ENCODE measurements around the gene CLDN11. TPM values are rescaled to one million over a fixed set of nuclear protein-coding genes. Genes with fewer than 3 reads are reported as not detected.

Gene CLDN11
- total RNA-seq: 1 to 10 TPM; 3.0 to 5.2 (median 3.6) TPM

DNA sequence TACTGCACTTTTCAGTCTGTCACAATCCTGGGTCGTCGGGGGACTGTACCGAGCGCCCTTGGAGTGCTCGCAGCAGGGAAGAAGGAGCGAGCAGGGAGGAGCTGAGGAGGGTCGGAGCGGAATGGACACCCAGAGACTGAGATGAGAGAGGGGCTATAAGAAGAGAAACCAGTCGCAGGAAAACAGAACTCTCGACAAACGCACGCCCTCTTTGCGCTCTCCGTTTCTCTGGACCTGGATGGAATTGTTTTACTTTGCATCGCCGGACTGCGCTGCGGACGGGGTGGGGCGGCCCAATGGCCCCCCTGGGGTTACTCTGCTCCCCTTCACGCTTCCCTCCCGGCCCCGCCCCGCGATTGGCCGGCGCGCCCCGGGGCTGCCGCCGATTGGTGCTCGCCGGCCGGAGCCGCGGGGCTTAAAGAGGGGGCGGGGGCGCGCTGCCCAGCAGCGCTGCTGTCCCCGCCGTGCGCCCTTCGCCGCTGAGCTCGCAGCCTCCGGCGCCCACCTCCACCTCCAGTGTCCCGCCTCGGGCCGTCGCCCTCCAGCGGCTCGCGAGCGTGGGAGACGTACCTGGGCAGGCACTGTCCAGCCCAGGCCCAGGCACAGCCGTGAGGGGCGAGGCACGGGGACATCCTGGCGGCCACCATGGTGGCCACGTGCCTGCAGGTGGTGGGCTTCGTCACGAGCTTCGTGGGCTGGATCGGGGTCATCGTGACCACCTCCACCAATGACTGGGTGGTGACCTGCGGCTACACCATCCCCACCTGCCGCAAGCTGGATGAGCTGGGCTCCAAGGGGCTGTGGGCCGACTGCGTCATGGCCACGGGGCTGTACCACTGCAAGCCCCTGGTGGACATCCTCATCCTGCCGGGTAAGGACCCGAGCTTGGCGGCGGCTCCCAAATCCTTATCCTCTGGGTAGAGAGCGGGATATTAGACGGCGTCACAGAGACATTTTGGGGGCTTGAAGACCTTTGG lies at the start of gene CLDN11:
Gene CLDN11 (plus strand): TSS at position 447 of the 977 bp plus-strand sequence. CDS start 199 bp downstream, at position 646.
- DNase-seq (ENCODE audit: extremely low spot score): no peak
- peaks cover 24 to 28% (median 25%) of the 10 kb centered on the region in 4 donors for H3K4me1 ChIP-seq
- H3K36me3 ChIP-seq: no peaks in the 10 kb centered on the region
- H3K27ac ChIP-seq (replicated peaks in 1 of 4): peak within 1 kb of the TSS; percentile 29 to 74 (median 58)
- intact Hi-C loops (cut with DNase I): loop anchor here (10.0 kb wide), 1 partner anchor 276 kb away; no protein-coding TSS in a partner anchor
- peaks cover 0 to 51% (median 13%) of the 10 kb centered on the region in 4 donors for H3K27me3 ChIP-seq
- no peaks in the 10 kb centered on the region for H3K9me3 ChIP-seq
- 0% methylated on average over 18 of the region's 79 CpGs for WGBS
- H3K4me3 ChIP-seq: peak within 1 kb of the TSS; percentile 51 to 65 (median 58)
- TF ChIP-seq POLR2AphosphoS5 (IDR thresholded peaks at IDR 0.05): no peak
- TF ChIP-seq, protein P1, sequence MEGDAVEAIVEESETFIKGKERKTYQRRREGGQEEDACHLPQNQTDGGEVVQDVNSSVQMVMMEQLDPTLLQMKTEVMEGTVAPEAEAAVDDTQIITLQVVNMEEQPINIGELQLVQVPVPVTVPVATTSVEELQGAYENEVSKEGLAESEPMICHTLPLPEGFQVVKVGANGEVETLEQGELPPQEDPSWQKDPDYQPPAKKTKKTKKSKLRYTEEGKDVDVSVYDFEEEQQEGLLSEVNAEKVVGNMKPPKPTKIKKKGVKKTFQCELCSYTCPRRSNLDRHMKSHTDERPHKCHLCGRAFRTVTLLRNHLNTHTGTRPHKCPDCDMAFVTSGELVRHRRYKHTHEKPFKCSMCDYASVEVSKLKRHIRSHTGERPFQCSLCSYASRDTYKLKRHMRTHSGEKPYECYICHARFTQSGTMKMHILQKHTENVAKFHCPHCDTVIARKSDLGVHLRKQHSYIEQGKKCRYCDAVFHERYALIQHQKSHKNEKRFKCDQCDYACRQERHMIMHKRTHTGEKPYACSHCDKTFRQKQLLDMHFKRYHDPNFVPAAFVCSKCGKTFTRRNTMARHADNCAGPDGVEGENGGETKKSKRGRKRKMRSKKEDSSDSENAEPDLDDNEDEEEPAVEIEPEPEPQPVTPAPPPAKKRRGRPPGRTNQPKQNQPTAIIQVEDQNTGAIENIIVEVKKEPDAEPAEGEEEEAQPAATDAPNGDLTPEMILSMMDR (IDR thresholded peaks at IDR 0.05): peak in 1 of 3 experiments; percentile 2
- TF ChIP-seq POLR2A (IDR thresholded peaks at IDR 0.05; ENCODE audit: low read depth): no peak
- no peak for TF ChIP-seq EP300 (IDR thresholded peaks at IDR 0.05)

DNA sequence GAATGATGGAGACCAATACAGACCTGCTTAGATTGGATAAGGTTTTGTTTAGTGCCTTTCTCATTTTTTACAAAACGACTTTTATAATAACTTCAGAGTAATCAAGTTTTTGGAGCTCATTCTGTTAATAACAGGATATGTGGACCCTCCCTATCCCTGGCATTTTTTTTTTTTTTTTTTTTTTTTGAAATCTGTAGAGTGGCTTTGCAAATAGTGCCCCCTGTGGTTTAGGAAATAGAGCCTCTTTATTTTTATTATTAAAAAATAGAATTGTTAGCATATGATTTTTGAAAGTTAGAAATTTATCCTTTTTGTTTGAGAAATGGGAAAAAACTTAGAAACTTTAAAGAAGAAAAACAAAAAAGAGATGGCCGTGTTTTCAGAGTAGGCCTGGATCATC lies 49.7 kb upstream of the CLDN11 start:
- Histone ChIP-seq H3K36me3 (peaks cover 0 to 9% (median 4%) of the 10 kb centered on the region in 4 donors), H3K9me3 (no peaks in the 10 kb centered on the region), H3K4me3 (no peak overlapping the region), H3K27ac (replicated peaks in 1 of 4) (no peak overlapping the region), H3K27me3 (no peaks in the 10 kb centered on the region), H3K4me1 (peaks cover 5 to 34% (median 19%) of the 10 kb centered on the region in 4 donors)
- intact Hi-C loops (cut with DNase I): no loop called here
- TF ChIP-seq EP300 (IDR thresholded peaks at IDR 0.05): no peak
- TF ChIP-seq, protein P1 (IDR thresholded peaks at IDR 0.05): peak; percentile 31 to 45 (median 31)
- no peak for DNase-seq (ENCODE audit: extremely low spot score)
- 85% methylated on average over 2 of the region's 2 CpGs for WGBS

DNA sequence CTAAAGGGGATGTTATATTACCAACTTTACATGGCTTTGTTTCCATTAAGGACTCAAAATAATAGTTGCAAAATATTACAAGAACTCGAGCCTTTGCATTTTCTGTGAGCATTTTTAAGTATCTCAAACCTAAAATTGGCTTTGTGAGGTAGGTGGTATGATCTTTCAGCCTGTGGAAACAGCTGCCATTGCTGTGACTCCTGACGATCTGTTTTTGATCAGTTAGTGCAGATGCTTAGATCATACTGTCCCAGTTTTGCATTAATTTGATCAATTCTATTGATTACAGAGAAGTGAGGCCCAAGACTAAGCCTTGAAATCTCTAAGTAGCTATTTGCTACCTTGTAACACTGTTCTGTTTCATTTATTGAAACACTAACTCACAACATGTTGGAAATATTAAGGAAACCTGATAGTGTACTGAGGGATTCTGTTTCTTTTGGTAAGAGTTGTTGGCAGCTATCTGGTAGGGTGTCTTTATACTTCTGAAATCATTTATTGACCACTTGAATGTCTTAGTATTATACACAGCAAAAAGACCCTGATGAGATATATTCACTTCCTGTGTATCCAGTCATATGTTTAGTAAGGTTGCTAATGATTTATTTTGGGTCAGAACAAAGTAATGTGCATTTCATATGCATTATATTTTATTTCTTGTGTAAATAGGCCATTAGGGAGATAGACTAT lies 46.3 kb upstream of the CLDN11 start:
- H3K9me3 ChIP-seq: no peaks in the 10 kb centered on the region
- WGBS: 75% methylated on average over 2 of the region's 2 CpGs
- H3K4me1 ChIP-seq: peaks cover 10 to 30% (median 21%) of the 10 kb centered on the region in 4 donors
- no peak for DNase-seq (ENCODE audit: extremely low spot score)
- no peak overlapping the region for H3K4me3 ChIP-seq
- H3K27ac ChIP-seq (replicated peaks in 1 of 4): no peak overlapping the region
- intact Hi-C loops (cut with DNase I): no loop called here
- no peaks in the 10 kb centered on the region for H3K27me3 ChIP-seq
- TF ChIP-seq, protein P1 (IDR thresholded peaks at IDR 0.05): no peak
- TF ChIP-seq POLR2A (IDR thresholded peaks at IDR 0.05; ENCODE audit: low read depth) (no peak), POLR2AphosphoS5 (IDR thresholded peaks at IDR 0.05) (no peak), EP300 (IDR thresholded peaks at IDR 0.05) (no peak)
- H3K36me3 ChIP-seq: peaks cover 0 to 8% (median 3%) of the 10 kb centered on the region in 4 donors

DNA sequence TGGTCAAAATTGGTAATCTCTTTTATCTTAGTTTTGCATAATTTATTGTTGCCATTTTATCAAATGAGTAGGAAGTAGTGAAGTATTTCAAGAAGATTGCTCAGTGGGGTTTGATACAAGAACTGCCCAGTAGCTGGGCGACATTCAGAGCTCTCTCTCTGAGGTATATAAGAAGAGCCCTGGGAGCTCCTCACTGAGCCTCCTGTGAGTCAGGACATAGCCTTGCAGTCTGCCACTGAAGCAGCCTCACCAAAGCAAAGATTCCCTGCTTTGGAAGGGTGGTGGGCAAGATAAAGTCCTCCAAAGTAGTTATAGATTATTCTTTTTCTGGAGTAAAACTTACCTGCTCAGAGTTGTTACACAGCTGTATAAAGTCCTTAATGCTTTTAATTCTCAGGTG lies 35.1 kb upstream of the CLDN11 start:
- no peaks in the 10 kb centered on the region for H3K27me3 ChIP-seq
- H3K4me3 ChIP-seq: no peak overlapping the region
- intact Hi-C loops (cut with DNase I): no loop called here
- peaks cover 19 to 81% (median 64%) of the 10 kb centered on the region in 4 donors for H3K36me3 ChIP-seq
- WGBS: 88% methylated on average over 1 of the region's 1 CpG
- H3K27ac ChIP-seq (replicated peaks in 1 of 4): no peak overlapping the region
- no peak for DNase-seq (ENCODE audit: extremely low spot score)
- no peaks in the 10 kb centered on the region for H3K9me3 ChIP-seq
- TF ChIP-seq EP300 (IDR thresholded peaks at IDR 0.05) (no peak), POLR2A (IDR thresholded peaks at IDR 0.05; ENCODE audit: low read depth) (no peak), POLR2AphosphoS5 (IDR thresholded peaks at IDR 0.05) (no peak)
- TF ChIP-seq, protein P1 (IDR thresholded peaks at IDR 0.05): no peak
- H3K4me1 ChIP-seq: no peaks in the 10 kb centered on the region

Data from esophagus muscularis mucosa (tissue), 4 donors.